K562 (cell line): ENCODE data around the gene MED20. TPM values are rescaled to one million over a fixed set of nuclear protein-coding genes. Genes with fewer than 3 reads are reported as not detected.
A peak's percentile ranks its signal among the peaks of the same experiment; 100 is the strongest.

Experiments
- ASH1L ChIP-seq: fragments of 450-650 bp; IDR thresholded peaks from 2 replicates; pipeline ENCODE4 v1.6.1; 2018; ENCODE audit warnings: borderline replicate concordance, mild to moderate bottlenecking, low read depth; ENCODE audit not compliant: partially characterized antibody
- BRF1 ChIP-seq: IDR thresholded peaks from 3 replicates; pipeline ENCODE4 v1.6.1; 2011; ENCODE audit warnings: borderline replicate concordance, mild to moderate bottlenecking; ENCODE audit not compliant: insufficient read length; ENCODE audit errors: extremely low read depth
- C11orf30 ChIP-seq: fragments of 450-650 bp; IDR thresholded peaks from 2 replicates; pipeline ENCODE4 v1.6.1; 2016; ENCODE audit warnings: low read depth, mild to moderate bottlenecking
- CHD2 ChIP-seq: IDR thresholded peaks from 2 replicates; pipeline ENCODE4 v1.6.1; 2011; ENCODE audit warnings: low read depth, low read length
- ELF1 ChIP-seq: fragments of 200-800 bp; sonication (Bioruptor generic); IDR thresholded peaks from 2 replicates; pipeline ENCODE4 v1.6.1; 2016; ENCODE audit warnings: missing genetic modification characterization, missing compliant biosample characterization
- FOXJ2 ChIP-seq: fragments of 200-800 bp; sonication (Bioruptor generic); IDR thresholded peaks from 2 replicates; pipeline ENCODE4 v1.6.1; 2016; ENCODE audit warnings: missing genetic modification characterization, missing compliant biosample characterization
- NFE2L1 ChIP-seq: fragments of 450-650 bp; IDR thresholded peaks from 2 replicates; pipeline ENCODE4 v1.6.1; 2016; ENCODE audit warnings: missing genetic modification characterization, low read depth, mild to moderate bottlenecking, missing compliant biosample characterization, moderate library complexity, borderline replicate concordance
- NFIX ChIP-seq: fragments of 250-450 bp; sonication (Bioruptor Pico); IDR thresholded peaks from 2 replicates; pipeline ENCODE4 v1.4.0; 2020; ENCODE audit warnings: low read depth, mild to moderate bottlenecking, moderate library complexity
- SETDB1 ChIP-seq: IDR thresholded peaks from one replicate; pipeline ENCODE4 v1.6.1; 2012; ENCODE audit warnings: low read length, control low read depth, inconsistent platforms
- SREBF1 ChIP-seq: fragments of 150-350 bp; IDR thresholded peaks from 2 replicates; pipeline ENCODE4 v1.6.1; 2014; ENCODE audit warnings: antibody characterized with exemption, low read depth, low read length, borderline replicate concordance
- SRSF1 ChIP-seq: fragments of 200-400 bp; formaldehyde crosslinking; IDR thresholded peaks from 2 replicates; pipeline ENCODE4 v1.6.1; 2017; ENCODE audit warnings: mild to moderate bottlenecking, low read depth, low read length, moderate library complexity
- TCF7L2 ChIP-seq: fragments of 150-350 bp; IDR thresholded peaks from 2 replicates; pipeline ENCODE4 v1.6.1; 2016; ENCODE audit warnings: low read depth, mild to moderate bottlenecking, low read length, moderate library complexity
- TRIM24 ChIP-seq, 2 experiments: fragments of 450-650 bp; IDR thresholded peaks; 2 replicates each; pipeline ENCODE4 v1.6.1; 2016
- ZFP36 ChIP-seq: fragments of 150-350 bp; IDR thresholded peaks from 2 replicates; pipeline ENCODE4 v1.6.1; 2018; ENCODE audit warnings: low read length, low read depth; ENCODE audit not compliant: partially characterized antibody
- ZKSCAN1 ChIP-seq: fragments of 150-350 bp; IDR thresholded peaks from 2 replicates; pipeline ENCODE4 v1.6.1; 2016; ENCODE audit warnings: low read depth, low read length
- ZNF253 ChIP-seq: fragments of 250-450 bp; sonication (Bioruptor Pico); conservative IDR thresholded peaks from 2 replicates; pipeline ENCODE4 v1.6.1; 2021; ENCODE audit warnings: mild to moderate bottlenecking
- ZNF583 ChIP-seq: fragments of 250-450 bp; sonication (Bioruptor Pico); IDR thresholded peaks from 2 replicates; pipeline ENCODE4 v1.4.0; 2020
- ZNF695 ChIP-seq: fragments of 450-650 bp; formaldehyde crosslinking; IDR thresholded peaks from 2 replicates; pipeline ENCODE4 v1.4.0; 2020; ENCODE audit warnings: mild to moderate bottlenecking, moderate library complexity
- ZSCAN29 ChIP-seq: fragments of 450-650 bp; IDR thresholded peaks from 2 replicates; pipeline ENCODE4 v1.6.1; 2017
- polyA plus RNA-seq, 8 experiments: library from polyadenylated mRNA; depleted of rRNA in 4 of 8; stranded (reverse) in 5 of 8; unstranded in 3 of 8; fragments of >200 nt; fragmentation: Nextera tagmentation in 2 of 8; fragmentation: Illumina TruSeq in 1 of 8; extraction: Ambion mirVana in 2 of 8; extraction: Trizol in 1 of 8; gene quantifications; 2 replicates each; pipeline versions ENCODE4 v1.2.1 to v1.2.3, GENCODE V29; 2011 to 2014; ENCODE audit warnings: inconsistent platforms in 1 of 8, missing spikeins in 1 of 8
- total RNA-seq, 7 experiments: library from RNA; depleted of rRNA in 6 of 7; stranded (reverse); fragments of >200 nt in 6 of 7; fragmentation: Illumina TruSeq in 2 of 7; extraction: Trizol in 2 of 7; gene quantifications; 2 replicates each; pipeline versions ENCODE4 v1.2.1 to v1.2.3, GENCODE V29; 2011 to 2021; ENCODE audit warnings: low replicate concordance in 1 of 7
- TF ChIP-seq, protein P1 (sequence below), 2 experiments: fragments of 450-650 bp; IDR thresholded peaks; 2 replicates each; pipeline ENCODE4 v1.6.1; 2016
- TF ChIP-seq, protein P2 (sequence below): IDR thresholded peaks from 2 replicates; pipeline ENCODE4 v1.6.1; 2016; ENCODE audit warnings: missing genetic modification characterization, missing compliant biosample characterization
- TF ChIP-seq, protein P3 (sequence below): fragments of 150-350 bp; IDR thresholded peaks from 2 replicates; pipeline ENCODE4 v1.6.1; 2014; ENCODE audit warnings: low read depth, mild to moderate bottlenecking, low read length, borderline replicate concordance
- TF ChIP-seq, protein P4 (sequence below): sonication (generic); formaldehyde crosslinking; IDR thresholded peaks from 2 replicates; pipeline ENCODE4 v1.8.0; 2022; ENCODE audit warnings: mild to moderate bottlenecking, missing genetic modification reagents

The MED20 gene
- total and polyA plus RNA-seq, 9 of the 15 experiments (the other 6 are each of a cell fraction or from before 2014, with no cell fraction given) = 27.3 to 80.9 (median 46.0) TPM

DNA sequence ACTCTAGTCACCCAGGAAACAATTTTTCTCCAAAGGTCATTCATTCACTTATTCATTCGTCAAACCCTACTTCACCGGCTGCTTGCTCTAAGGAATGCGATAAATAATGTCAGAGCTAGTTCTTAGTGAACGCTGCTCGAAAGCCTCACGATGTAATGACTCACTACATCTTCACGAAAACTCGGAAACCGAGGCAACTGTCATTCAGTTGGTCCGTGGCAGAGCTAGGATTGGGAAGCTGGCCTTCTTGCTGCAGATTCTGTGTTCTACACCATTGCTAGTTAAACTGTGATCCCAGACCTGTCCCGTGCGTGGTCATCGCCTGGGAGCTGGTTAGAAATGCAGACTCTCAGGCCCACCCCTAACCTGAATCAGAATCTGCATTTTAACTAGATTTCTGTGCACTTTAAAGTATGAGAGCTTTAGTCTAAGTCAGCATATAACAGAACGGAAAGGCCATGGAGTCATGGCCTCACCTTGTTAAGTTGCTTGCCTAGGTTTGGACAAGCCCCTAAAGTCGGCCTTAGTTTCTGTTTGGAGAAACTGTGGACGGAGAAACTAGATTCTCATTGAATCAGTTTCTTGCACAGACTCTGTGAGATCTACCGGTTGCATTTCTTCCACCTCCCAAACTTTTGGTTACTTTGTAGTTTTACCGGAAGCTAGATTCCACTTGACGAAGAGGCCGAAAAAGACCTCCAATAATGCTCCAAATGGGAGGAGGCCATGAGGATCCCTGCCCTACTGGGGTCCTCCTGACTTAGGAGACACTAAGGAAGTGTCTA lies 21.3 kb upstream of the MED20 start (continued):
- TF ChIP-seq ZKSCAN1 (no peak), CHD2 (no peak), ZSCAN29 (no peak), C11orf30 (peak; percentile 78), ZFP36 (no peak), SREBF1 (no peak), NFE2L1 (tag) (no peak), BRF1 (no peak), ZNF253 (CRISPR knock-in tag) (0 out of 2 replicates have a peak, but pooled peaks have one; percentile 46), FOXJ2 (tag) (no peak), ELF1 (tag) (no peak; the same call in 1 of the 2 replicates), SETDB1 (no peak), ASH1L (no peak), NFIX (CRISPR knock-in tag) (no peak), TCF7L2 (no peak), TRIM24 (IDR thresholded peaks at IDR 0.05) (no peak), ZNF695 (no peak; the same call in 1 of the 2 replicates), SRSF1 (no peak), ZNF583 (no peak)
- TF ChIP-seq, protein P1, sequence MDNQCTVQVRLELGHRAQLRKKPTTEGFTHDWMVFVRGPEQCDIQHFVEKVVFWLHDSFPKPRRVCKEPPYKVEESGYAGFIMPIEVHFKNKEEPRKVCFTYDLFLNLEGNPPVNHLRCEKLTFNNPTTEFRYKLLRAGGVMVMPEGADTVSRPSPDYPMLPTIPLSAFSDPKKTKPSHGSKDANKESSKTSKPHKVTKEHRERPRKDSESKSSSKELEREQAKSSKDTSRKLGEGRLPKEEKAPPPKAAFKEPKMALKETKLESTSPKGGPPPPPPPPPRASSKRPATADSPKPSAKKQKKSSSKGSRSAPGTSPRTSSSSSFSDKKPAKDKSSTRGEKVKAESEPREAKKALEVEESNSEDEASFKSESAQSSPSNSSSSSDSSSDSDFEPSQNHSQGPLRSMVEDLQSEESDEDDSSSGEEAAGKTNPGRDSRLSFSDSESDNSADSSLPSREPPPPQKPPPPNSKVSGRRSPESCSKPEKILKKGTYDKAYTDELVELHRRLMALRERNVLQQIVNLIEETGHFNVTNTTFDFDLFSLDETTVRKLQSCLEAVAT (IDR thresholded peaks at IDR 0.05) = no peak; a peak in 1 of 4 replicates
- TF ChIP-seq, protein P2, sequence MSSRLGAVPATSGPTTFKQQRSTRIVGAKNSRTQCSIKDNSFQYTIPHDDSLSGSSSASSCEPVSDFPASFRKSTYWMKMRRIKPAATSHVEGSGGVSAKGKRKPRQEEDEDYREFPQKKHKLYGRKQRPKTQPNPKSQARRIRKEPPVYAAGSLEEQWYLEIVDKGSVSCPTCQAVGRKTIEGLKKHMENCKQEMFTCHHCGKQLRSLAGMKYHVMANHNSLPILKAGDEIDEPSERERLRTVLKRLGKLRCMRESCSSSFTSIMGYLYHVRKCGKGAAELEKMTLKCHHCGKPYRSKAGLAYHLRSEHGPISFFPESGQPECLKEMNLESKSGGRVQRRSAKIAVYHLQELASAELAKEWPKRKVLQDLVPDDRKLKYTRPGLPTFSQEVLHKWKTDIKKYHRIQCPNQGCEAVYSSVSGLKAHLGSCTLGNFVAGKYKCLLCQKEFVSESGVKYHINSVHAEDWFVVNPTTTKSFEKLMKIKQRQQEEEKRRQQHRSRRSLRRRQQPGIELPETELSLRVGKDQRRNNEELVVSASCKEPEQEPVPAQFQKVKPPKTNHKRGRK (tag) = no peak
- TF ChIP-seq, protein P3, sequence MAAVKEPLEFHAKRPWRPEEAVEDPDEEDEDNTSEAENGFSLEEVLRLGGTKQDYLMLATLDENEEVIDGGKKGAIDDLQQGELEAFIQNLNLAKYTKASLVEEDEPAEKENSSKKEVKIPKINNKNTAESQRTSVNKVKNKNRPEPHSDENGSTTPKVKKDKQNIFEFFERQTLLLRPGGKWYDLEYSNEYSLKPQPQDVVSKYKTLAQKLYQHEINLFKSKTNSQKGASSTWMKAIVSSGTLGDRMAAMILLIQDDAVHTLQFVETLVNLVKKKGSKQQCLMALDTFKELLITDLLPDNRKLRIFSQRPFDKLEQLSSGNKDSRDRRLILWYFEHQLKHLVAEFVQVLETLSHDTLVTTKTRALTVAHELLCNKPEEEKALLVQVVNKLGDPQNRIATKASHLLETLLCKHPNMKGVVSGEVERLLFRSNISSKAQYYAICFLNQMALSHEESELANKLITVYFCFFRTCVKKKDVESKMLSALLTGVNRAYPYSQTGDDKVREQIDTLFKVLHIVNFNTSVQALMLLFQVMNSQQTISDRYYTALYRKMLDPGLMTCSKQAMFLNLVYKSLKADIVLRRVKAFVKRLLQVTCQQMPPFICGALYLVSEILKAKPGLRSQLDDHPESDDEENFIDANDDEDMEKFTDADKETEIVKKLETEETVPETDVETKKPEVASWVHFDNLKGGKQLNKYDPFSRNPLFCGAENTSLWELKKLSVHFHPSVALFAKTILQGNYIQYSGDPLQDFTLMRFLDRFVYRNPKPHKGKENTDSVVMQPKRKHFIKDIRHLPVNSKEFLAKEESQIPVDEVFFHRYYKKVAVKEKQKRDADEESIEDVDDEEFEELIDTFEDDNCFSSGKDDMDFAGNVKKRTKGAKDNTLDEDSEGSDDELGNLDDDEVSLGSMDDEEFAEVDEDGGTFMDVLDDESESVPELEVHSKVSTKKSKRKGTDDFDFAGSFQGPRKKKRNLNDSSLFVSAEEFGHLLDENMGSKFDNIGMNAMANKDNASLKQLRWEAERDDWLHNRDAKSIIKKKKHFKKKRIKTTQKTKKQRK = no peak
- TF ChIP-seq, protein P4, sequence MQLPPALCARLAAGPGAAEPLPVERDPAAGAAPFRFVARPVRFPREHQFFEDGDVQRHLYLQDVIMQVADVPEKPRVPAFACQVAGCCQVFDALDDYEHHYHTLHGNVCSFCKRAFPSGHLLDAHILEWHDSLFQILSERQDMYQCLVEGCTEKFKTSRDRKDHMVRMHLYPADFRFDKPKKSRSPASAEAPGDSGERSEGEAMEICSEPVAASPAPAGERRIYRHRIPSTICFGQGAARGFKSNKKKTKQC = peak; percentile 50; the same call in 1 of the 2 replicates
